Loucy (cell line): ENCODE measurements around the gene TSHZ2.

Source experiments
- CTCF ChIP-seq: fragments of 200-600 bp; sonication (generic); conservative IDR thresholded peaks from 2 replicates; pipeline ENCODE4 v1.5.1; 2014; ENCODE audit warnings: mild to moderate bottlenecking, antibody characterized with exemption, low read length
- EZH2phosphoT487 ChIP-seq: fragments of 200-600 bp; IDR thresholded peaks from 2 replicates; pipeline ENCODE4 v1.6.1; 2018; ENCODE audit warnings: antibody characterized with exemption, mild to moderate bottlenecking, moderate library complexity, borderline replicate concordance

- TF ChIP-seq CTCF (no peak), EZH2phosphoT487 (no peak)
Observed at GRCh38 chr20:53298260-53298659, 326.1 kb downstream of the TSHZ2 start.
